Hematopoietic multipotent progenitor cell treated with erythropoietin and hydrocortisone succinate and interleukin-3 and kit ligand, for 4 days (in vitro differentiated cells): Measurements from ENCODE around the gene CARS2.
A peak's percentile ranks its signal among the peaks of the same experiment; 100 is the strongest.
"Not testable (repeated sequence)": the region's sequence is repeated elsewhere in the genome, so short reads cannot be mapped to it uniquely, and the experiment has no call there.

ENCODE experiments used
- DNase-seq: peaks from one replicate; pipeline ENCODE4 v3.0.0-alpha.2; 2015

The CARS2 gene

DNA sequence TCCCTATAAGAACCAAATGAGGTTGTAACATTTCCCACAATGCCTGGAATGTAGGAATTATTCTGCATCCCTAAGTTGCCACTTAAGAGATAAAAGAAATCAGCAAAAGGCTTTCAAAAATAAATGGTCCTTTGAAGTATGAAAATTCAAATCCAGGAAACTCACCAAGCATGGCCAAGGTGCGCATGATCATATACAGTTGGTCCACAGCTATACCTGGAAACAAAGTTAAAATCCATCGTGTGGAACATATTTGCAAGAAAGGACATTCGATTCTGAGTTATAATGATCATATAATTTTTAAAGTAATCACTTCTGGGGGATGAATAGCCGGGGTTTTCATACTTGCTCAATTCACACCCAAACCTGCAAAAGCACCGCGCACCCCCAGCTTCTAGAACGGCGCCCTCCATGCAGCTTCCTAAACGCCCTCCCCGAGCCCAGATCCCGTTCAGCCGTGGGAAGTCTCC, 525 bp downstream of the CARS2 start:
- peak; percentile 22 for DNase-seq

DNA sequence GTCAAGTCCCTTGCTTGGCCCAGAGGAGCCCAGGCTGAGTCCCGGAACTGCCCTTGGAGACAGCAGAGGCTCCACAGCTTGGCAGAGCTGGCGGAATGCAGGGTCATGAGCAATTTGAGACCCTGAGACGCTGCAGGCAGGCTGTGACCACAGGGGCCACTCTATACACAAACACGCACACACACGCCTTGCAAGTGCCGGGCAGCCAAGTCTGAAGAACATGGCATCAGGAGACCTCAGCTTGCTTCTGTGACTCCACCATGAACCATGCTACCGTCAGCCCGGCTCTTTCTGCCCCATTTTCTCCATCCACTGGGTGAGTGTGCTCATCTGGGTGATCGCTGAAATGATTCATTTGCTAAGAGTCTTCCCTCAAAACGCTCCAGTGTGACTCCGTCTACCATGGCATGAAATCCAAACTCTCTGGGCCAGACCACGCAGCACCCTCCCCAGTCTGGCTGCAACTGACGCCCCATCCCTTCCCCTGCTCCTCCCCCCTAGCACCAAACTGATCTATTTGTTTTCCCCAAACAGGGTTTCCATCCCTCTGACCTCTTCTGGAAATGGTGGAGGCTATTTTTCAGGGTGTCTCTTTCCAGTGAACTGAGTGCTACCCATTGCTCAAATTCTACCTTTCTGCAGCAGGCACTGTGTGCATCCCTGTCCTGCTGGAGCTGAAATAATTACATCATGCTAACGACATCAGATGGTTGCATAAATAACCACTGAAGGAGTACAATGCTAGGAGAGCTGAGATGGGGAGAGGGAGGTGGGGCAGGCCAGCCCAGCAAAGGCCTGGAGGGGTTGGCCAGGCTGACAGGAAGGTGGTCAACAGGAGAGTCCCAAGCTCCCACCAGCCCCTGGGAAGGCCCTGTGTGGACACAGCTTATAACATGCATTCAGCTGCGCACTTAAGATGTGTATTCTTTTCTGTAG, 3.1 kb downstream of the CARS2 start:
- peak; percentile 21 for DNase-seq

DNA sequence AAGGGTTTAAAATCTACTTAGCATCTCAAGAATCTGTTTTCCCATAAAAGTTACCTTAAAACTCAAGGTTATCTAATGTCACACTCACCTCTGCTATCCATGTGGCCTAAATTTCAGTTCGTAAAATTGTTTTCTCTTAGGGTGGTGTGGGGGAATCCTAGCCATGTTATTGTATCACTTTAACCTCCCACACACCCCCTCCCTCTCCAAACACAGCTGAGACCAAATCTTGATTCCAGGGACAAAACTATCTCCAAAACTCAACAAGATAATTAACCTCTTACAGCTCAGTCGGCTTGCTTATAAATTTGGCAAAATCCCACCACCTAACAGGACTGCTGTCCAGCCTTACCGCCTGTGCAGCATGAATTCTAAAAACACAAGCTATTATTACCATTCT, 3.8 kb downstream of the CARS2 start:
- DNase-seq: no peak

DNA sequence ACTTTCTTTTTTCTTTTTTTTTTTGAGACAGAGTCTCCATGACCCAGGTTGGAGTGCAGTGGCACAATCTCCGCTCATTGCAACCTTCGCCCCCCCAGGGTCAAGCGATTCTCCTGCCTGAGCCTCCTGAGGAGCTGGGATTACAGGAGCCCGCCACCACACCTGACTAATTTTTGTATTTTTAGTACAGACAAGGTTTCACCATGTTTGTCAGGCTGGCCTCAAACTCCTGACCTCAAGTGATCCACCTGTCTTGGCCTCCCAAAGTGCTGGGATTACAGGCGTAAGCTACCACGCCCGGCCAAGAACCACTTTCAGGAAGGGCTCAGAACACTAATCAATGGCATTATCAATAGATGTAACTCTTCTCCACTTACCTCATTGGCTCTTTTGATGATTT, 4.9 kb downstream of the CARS2 start:
- not testable (repeated sequence) for DNase-seq

DNA sequence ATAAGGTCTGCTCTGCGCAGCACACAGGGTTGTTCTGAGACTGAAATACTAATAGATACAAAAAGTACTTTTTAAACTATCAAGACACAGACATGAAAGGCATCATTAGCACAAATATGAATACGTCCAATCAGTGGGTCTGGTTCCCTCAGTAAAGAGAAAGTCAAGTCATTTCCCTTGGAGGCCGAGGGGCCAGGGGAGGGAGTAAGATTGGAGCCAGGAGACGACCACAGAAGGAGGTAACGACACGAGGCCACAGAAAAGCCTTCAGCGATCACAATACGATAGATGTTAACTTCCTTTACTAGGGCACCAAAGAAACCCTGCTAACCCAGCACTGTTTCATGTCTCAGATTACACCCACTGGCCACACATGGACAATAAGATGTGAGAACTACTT, 5.3 kb downstream of the CARS2 start:
- peak; percentile 30 for DNase-seq

DNA sequence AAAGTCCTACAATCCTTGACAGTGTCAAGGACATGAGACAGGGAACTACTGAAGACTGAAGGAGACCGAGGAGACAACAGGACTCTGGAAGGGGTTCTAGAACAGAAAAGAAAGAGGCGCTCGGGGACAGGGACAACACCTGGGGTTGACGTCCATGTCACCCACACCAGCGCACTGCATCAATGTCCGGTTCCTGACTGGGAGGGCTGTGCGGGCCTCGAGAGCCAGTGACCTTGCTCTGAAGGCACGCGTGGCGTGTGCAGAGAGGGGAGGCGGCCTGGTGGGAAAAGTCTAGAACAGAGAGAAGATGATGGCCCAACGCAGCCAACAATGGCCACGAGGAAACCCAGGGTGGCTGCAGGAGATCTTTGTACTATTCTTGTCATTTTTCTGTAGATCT, 5.7 kb downstream of the CARS2 start:
- no peak for DNase-seq

DNA sequence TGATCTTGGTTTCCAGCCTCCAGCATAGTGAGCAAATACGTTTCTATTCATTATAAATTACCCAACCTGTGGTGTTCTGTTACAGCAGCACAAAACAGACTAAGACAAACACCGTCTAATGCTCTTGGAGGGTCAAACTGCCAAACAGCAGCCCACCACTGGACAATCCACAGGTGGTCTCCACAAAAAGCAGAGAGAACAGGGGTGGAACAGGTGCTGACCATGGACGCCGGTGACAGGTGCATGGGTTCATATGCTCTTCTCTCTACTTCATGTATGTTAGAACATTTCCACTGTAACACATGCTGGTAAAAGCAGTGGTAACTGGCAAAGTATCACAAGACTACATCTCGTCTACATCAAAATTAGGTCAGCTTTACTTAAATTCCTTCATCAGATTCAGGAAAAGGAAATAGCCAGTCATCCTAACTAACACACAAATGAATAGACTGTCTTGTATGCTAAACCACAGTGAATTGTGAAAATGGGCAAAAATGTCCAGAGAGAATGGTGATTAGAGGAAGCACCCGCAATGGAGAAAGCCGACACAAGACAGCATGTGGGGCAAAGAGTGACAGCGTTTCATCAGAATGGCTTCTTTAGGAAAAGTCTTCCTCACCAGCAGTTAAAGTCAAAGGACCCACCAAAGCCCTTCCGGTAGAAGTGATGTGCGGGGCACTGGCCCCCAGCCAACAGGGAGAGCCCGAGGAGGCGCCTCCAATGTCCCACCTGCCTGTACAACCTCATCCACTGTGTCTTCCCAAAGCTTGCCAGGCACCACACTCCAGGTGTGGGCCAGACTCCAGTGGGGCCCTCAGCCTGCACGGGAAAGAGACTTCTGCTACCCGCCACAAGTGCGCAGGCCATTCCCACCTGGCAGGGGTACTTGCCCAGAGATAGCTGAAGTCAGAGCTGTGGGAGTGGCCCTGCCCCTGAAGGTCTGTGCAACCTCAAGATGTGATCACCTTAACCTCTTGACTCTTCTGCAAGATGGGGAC, 6.5 kb downstream of the CARS2 start:
- no peak for DNase-seq

DNA sequence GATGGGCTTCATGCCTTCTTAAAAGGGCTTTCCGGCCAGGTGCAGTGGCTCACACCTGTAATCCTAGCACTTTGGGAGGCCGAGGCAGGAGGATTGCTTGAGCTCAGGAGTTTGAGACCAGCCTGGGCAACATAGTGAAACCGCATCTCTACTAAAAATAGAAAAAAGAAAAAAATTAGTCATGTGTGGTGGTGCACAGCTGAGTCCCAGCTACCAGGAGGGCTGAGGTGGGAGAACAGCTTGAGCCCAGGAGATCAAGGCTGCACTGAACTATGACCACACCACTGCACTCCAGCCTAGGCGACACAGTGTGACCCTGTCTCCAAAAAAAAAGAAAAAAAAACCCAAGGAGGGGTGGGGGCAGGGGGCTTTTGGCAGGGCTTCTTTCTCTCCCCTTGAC, 7.2 kb downstream of the CARS2 start:
- DNase-seq: no peak

DNA sequence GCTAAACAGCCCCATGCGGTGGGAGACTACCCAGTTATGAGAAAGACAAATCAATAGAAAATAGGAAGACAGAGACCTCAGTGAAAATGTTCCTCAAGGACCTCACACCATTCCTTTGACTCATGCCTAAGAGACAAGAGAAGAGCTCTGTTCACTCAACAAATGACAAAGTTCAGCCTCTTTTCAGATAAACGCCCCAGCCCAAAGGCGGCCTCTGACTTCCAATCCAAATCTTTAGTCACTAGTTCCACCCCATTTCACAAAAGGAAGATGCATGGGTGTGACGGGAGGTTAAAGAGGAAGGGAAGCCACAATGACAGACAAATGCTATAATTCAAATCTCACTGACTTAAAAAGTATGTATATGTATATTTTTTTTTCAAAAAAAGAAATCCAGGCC, 8.1 kb downstream of the CARS2 start:
- peak; percentile 35 for DNase-seq

DNA sequence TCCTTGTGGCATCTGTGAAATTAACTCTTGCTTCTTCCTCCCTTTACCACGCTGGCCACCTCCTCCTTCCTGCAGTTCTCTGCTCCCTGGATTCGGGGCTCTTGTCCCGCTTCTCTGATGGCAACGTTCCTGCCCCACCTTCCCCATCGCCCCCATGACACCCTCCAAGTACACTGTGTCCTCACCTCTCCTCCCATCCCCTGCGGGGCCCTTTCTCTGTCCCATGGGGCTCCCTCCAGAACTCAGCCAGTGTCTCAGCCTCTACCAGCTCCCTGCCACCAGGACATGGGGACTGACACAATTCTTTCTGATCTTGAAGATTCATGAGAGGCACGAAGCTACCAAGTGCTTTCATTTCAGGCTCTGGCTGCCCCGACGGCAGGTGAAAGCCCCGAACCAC, 9.1 kb downstream of the CARS2 start:
- DNase-seq: no peak

DNA sequence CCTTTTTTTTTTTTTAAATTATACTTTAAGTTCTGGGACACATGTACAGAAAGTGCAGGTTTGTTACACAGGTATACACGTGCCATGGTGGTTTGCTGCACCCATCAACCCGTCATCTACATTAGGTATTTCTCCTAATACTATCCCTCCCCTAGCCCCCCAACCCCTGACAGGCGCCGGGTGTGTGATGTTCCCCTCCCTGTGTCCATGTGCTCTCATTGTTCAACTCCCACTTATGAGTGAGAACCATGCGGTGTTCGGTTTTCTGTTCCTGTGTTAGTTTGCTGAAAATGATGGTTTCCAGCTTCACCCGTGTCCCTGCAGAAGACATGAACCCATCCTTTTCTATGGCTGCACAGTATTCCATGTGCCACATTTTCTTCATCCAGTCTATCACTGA, 10.1 kb downstream of the CARS2 start:
- DNase-seq: not testable (repeated sequence)

DNA sequence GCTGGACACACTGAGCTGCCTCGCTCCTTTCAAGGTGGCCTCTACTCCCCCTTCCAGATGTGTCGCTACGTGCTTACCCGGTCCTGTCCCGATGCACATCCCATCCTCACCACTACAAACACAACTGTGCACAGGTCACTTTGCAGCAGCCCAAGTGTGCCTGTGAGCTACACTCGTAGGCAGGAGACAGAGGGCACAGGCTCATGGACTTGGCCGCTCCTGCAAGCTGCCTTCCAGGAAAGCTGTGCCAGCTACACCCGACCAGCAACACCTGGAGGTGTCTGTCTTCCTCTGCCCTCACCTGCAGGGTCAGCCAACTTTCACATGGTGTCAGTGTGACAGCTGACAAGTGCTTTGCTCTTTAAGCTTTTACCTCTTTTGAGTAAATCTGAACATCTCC, 15.4 kb downstream of the CARS2 start:
- DNase-seq: no peak

DNA sequence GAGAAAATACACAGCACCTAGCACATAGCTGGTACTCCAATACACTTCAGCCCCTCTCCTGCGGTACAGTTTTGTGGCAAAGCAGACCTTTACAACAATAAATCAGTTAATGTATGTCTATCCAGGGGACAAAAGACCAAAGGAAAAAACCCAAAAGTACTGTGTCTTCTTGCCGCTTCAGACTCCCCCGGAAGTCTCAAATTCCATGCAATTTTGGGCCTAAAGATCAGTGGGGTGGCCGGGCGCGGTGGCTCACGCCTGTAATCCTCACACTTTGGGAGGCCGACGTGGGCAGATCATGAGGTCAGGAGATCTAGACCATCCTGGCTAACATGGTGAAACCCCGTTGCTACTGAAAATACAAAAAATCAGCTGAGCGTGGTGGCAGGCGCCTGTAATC, 16.2 kb downstream of the CARS2 start:
- DNase-seq: no peak

DNA sequence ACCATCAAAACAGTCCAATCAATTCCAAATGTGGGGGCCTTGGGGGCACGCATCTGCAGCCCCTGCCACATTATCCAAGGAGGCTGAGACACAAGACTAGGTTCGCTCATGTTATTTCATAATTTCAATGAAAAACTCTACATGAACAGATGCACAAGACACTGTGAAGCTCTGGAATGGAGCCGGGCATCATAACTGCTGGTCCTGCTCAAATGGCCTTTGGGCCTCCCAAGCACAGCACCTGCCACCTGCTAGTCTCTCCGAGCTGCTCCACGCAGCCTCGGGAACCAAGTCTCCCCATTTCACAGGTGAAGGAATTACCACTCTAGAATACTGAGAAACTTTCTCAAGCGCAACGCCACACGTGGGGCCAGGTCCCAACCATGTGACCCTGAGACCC, 16.9 kb downstream of the CARS2 start:
- no peak for DNase-seq

DNA sequence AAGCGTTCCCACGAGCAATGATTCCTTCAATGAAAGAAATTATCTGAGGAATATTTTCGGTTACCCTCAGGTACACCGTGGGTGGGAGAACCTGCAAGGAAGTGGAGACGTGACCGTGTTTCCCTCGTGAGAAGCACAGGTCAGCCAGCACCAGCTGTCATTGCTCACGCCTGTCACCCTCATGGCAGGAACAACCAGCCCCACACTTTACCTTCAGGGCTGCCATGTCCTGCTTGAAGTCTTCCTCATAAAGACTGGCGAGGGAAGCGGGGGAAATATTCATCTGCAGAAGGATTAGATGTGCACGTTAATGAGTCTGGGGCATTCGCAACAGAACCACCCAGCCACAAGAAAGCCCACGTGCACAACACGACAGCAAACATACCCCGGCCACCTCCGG, 18.2 kb downstream of the CARS2 start:
- DNase-seq: no peak

DNA sequence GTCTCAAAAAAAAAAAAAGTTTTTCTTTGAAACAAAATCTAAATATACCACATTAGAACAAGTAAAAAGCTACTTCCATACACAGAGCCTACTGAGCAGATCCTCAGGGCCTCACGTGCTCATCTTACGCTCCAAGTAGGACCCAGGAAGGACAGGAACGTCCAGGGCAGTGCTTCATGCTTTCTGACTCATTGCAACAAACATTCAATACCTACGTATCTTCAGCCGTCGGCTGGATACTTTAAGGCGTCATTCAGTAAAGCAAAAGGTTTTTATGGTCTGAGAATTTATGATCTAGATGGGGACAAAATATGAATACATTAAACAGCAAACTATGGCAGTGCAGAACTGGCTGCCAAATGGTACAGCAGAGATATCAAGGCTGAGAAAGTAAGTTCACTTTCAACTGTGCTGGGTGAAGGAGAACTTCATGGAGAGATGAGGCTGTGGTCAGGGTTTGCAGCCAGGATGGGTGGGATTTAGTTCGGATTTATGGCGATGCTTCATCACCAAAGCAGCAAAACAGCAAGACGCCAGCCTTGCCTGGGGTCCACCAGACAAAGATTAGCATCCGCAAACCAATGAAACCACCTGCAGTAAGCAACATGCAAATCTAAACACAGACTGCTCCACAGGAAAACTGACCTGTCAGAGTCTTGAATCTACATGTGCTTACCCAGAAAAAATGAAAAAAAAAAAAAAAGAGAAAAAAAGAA, 20.5 kb downstream of the CARS2 start:
- no peak for DNase-seq

DNA sequence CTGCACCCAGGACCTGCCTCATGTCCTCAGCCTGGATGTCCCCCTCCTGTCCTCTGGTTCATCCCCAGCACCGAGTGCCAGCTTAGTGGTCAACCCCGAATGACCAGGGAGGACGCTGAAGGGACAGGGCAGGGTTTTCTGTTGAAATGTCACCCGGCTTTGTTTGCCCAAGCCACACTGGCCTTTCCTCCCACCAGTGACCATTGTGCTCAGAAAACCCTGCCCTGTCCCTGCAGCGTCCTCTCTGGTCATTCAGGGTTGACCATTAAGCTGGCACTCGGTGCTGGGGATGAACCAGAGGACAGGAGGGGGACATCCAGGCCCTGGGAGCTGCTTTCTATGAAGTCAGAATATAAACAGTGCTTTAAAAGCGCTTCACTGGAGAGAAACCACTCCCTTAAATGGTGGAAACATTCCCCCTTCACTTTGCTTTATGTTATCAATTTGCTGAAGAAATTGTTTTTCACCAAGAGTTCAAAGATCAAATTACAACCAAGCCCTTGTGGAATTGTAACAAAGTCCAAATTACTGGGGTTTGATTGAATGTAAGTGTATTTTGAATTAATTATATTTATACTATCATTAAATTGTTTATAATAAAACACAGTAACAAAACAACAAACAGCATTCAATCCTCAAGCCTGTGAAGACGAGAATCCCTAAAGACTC, 21.4 kb downstream of the CARS2 start:
- DNase-seq: no peak

DNA sequence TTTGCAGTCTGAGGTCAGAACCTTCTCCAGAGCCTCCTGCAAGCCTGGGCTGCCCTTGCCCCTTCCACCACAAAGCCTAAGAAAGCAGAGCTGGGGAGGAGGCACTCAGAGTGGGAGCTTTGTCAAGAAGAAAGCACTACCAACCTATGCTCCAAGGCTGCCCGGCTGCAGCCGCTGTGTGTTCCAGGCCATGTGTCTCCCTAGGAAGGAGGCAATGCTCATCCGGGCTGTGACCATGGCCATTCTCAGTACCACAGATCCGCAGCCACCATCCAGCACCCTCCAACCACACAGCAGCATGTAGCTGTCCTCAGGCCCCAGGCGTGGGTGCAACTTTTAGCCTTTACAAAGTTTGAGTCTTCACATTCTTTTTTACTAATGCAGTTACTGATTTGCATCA, 22.0 kb downstream of the CARS2 start:
- DNase-seq: no peak

DNA sequence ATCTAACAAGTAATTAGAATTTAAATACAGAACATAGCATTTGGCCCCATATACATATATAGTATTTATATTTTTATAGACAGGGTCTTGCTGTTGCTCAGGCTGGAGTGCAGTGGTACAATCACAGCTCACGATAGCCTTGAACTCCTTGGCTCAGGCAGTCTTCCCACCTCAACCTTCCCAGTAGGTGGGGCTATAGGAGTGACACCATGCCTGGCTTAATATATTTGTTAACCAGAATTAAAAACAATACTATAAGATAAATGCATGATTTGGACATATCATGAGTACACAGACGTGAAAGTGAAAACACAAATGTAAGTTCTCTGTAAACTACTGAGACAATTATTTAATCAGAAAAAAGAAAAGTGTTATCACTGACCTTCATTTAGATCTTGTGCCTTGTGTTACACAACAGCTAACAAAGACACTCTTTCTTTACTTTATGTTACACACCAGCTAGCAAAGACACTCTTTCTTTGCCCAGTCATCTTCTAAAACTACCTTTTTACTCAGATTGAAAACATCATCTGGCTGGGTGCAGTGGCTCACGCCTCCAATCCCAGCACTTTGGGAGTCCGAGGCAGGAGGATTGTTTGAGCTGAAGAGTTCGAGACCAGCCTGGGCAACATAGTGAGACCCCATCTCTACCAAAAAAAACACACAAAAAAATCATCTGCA, 22.6 kb downstream of the CARS2 start:
- peak; percentile 45 for DNase-seq

DNA sequence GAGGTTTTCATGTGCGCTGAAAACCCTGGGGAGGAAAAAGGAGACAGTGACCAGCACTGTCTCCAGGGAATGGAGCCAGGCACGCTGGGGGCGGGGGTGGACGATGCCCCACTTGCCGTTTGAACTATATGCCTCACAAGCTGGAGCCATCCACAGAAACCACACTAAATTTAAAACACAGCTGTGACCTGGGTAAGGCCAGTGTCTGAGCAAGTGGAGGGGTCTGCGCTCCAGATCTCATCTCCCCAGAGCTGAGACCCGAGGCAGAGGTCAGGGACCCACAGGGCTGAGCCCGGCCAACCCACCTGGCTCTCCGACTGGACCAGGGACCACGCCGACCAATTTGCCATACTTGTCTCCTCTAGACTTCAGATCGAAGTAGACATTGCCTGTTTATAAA, 23.2 kb downstream of the CARS2 start:
- no peak for DNase-seq

DNA sequence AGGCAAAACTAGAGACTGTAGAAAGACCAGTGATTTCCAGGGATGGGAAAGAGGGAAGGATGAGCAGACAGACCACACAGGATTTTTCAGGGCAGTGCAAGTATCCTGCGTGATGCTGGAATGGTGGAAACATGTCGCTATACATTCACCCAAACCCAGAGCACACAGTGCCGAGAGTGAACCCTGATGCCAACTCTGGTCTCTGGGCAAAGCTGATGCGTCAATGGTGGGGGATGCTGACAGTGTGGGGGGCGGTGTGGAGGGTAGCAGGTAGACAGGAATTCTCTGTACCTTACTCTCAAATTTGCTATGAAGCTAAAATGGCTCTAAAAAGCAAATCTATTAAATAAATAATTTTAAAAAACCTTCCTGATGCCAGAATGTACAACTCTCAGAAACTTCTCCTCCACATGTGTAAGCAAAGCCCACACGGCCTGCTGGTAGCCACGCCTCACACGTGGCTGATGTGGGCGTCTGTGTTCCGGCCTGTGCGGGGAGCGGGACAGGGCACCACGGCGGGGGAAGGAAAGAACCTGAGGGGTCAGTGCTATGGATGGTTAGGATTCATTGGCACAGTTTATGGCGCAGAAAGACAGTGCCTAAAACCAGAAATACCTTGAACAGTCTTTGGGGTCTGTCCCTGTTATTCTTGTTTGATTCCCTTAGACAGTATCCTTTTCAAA, 23.9 kb downstream of the CARS2 start:
- DNase-seq: no peak
